Activated CD8-positive, alpha-beta memory T cell treated with anti-CD3 and anti-CD28 coated beads, Interleukin-2, amount 10 ng/mL, durations not matched to agents 7 days and 5 days (primary cell): ENCODE data around the gene DYNC1LI1. TPM values are rescaled to one million over a fixed set of nuclear protein-coding genes. Genes with fewer than 3 reads are reported as not detected.
A peak's percentile ranks its signal among the peaks of the same experiment; 100 is the strongest.
"Not testable (repeated sequence)": the region's sequence is repeated elsewhere in the genome, so short reads cannot be mapped to it uniquely, and the experiment has no call there.

ENCODE experiments used
- ATAC-seq: fragments of 150-1000 bp; cut with Tn5 transposase; one replicate; pipeline ENCODE4 v1.10.0; 2021; ENCODE audit warnings: moderate library complexity
- CTCF ChIA-PET: fragments of 350-600 bp; sonication (Branson Sonifier 250); formaldehyde crosslinking; loops from one replicate; lab custom pipeline; 2021; ENCODE audit warnings: antibody characterized with exemption; lab: Charles Lee
- DNase-seq: peaks from one replicate; pipeline ENCODE4 v3.0.0-alpha.2; 2020
- H3K27ac Mint-ChIP-seq: one replicate; pipeline ENCODE4 v1.8.0; 2021; ENCODE audit warnings: mild to moderate bottlenecking, mixed read lengths
- H3K27me3 Mint-ChIP-seq: one replicate; pipeline ENCODE4 v1.8.0; 2021; ENCODE audit warnings: mixed read lengths
- H3K36me3 Mint-ChIP-seq: one replicate; pipeline ENCODE4 v1.8.0; 2021; ENCODE audit warnings: mild to moderate bottlenecking, mixed read lengths
- H3K4me1 Mint-ChIP-seq: one replicate; pipeline ENCODE4 v1.8.0; 2021; ENCODE audit warnings: mixed read lengths
- H3K4me3 Mint-ChIP-seq: one replicate; pipeline ENCODE4 v1.8.0; 2021; ENCODE audit warnings: mild to moderate bottlenecking, moderate library complexity, mixed read lengths
- H3K9me3 Mint-ChIP-seq: one replicate; pipeline ENCODE4 v1.8.0; 2022; ENCODE audit warnings: low read depth, mixed read lengths
- total RNA-seq, 2 experiments: library from RNA; stranded (reverse); gene quantifications; one replicate each; pipeline ENCODE4 v1.2.3, GENCODE V29; 2021

Gene DYNC1LI1
- total RNA-seq, 2 experiments from 2014 or later = 31.1 to 32.7 TPM

DNA sequence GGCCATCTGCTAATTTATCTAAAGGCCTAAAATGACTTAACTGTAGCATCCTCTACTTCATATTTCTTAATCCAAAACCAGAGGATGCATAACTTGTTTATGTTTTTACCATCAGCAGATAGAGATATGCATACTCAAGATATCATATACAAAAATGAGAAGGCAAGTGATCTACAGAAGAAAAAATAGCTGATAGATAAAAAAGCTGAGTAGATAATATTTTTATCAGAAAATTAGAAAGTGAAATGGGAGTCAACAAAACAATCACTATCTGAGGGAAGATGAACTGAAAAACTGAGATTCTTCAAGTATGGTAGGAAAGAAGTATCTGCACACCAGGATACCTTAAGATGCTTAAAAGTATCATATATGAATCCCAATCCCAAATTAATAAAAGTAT, 25.4 kb downstream of the DYNC1LI1 start:
- no peak for ATAC-seq
- no peaks in the 10 kb centered on the region for H3K9me3 Mint-ChIP-seq
- CTCF ChIA-PET = no interaction called here

DNA sequence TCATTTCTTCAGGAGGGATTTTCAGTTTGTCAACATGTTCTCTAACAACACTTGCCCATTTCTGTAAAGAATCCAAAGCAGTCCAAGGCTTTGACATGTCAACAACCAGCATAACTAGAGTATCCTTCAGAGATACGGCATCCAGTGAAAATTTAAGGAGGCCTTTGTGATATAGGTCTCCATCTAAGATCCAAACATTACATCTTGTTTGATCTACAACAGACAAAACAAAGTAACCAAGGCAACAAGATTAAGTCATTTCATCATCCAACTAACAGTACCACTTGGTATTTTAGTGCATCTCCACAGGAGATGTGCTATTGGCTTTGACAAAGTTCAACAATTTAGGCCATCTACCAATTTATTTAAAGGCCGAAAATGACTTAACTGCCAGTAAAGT, 25.8 kb downstream of the DYNC1LI1 start:
- CTCF ChIA-PET = no interaction called here
- Mint-ChIP-seq H3K27ac (no peak overlapping the region), H3K36me3 (peaks cover 17% of the 10 kb centered on the region), H3K4me1 (peaks cover 9% of the 10 kb centered on the region), H3K9me3 (no peaks in the 10 kb centered on the region), H3K4me3 (no peak overlapping the region), H3K27me3 (no peaks in the 10 kb centered on the region)
- ATAC-seq = no peak
- DNase-seq = no peak

More for the DNA sequence above, 25.4 kb downstream of the DYNC1LI1 start:
- Mint-ChIP-seq H3K27ac (no peak overlapping the region), H3K4me1 (peaks cover 9% of the 10 kb centered on the region), H3K27me3 (no peaks in the 10 kb centered on the region), H3K4me3 (no peak overlapping the region), H3K36me3 (peaks cover 17% of the 10 kb centered on the region)
- no peak for DNase-seq

DNA sequence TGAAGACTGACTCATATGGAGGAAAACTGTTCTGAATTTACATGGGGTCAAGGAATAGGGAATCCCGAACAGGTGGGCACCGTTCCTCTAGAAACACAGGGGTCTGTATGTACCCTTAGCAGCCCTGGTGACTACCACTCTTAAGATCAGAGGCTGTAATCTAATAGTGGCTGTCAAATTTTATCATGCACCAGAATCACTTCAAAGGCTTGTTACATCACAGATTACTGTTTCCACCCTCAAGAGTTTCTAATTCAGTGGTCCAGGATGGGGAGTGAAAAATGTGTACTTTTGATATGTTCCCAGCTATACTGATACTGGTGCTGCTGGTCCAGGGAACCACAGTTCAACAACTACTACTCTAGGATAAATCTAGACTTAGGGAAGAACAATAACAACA, 27.9 kb downstream of the DYNC1LI1 start:
- CTCF ChIA-PET = no interaction called here
- no peak for DNase-seq
- ATAC-seq = no peak
- Mint-ChIP-seq H3K4me1 (peaks cover 9% of the 10 kb centered on the region), H3K27me3 (no peaks in the 10 kb centered on the region), H3K36me3 (peaks cover 22% of the 10 kb centered on the region), H3K27ac (no peak overlapping the region), H3K4me3 (no peak overlapping the region), H3K9me3 (no peaks in the 10 kb centered on the region)

DNA sequence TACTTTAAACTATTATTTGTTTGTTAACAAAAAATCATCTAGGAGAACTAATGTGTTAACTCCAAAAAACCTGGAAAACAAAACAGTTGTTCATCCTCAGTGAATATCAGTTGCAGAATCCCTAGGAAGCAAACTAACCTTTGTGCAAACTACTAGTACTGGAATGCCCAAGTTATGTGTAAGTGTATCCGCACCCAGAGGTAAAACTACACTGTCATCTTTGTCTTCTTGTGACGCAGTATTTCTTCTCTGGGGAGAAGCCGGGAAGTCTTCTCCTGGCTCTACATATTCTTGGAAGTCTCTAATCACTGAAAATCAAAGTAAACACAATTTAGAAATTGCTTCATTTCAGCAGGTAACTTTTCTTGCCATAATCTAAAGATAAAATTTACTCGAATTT, 29.8 kb downstream of the DYNC1LI1 start:
- Mint-ChIP-seq H3K9me3 (no peaks in the 10 kb centered on the region), H3K27me3 (no peaks in the 10 kb centered on the region), H3K4me1 (peaks cover 7% of the 10 kb centered on the region), H3K4me3 (no peak overlapping the region), H3K36me3 (peaks cover 22% of the 10 kb centered on the region), H3K27ac (no peak overlapping the region)
- no peak for DNase-seq
- CTCF ChIA-PET = no interaction called here
- ATAC-seq = no peak

DNA sequence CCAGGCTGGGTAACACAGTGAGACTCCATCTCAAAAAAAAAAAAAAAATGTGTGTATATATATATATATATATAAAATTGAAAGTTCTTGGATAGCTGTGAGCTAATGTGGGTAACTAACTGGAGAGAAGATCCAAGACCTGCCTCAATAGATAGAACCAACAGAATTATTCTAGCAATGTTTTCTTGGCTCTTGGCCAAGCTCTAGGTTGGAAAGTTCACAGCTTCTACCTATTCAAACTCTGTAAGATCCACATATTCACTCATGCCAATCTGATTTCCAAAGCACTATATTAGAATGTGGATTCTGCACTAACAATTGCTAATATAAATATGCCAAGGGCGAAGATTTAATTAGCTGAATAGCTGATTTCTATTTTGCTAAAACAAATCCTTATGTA, 38.2 kb downstream of the DYNC1LI1 start:
- H3K4me1 Mint-ChIP-seq = peaks cover 12% of the 10 kb centered on the region
- CTCF ChIA-PET = interaction anchor here (1.4 kb wide), 1 partner anchor 208 kb away, joined by 3 read pairs; no protein-coding TSS in a partner anchor

DNA sequence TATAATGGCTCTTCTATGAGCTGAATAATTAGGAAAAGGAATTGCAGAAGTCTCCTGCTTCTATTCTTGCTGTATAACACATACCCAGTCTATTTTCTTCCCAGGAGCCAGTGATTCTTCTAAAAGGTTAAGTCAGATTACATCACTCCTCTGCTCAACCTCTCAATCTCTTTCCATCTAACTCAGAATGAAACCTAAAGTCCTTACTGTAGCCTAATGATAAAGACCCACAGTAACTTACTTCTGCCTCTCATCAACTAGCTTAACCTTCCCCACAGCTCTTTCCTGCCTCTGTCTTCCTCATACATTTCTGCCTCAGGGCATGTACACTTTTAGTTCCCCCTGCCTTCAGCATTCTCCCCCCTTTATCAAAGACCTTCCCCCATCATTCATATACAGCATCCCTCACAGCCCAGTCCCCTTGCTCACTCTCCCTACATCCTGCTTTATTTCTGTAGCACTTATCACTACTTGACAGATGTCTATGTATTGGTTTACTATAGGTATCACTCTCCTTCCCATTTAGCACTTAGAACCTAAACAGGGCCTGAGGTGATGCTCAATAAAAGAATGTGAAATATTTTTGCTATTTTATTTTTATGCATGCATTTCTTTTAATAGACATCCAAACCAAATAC, 39.5 kb downstream of the DYNC1LI1 start:
- Mint-ChIP-seq H3K4me1 (peaks cover 12% of the 10 kb centered on the region), H3K27me3 (no peaks in the 10 kb centered on the region), H3K4me3 (no peak overlapping the region), H3K27ac (peak overlapping the region; percentile 73), H3K36me3 (peaks cover 34% of the 10 kb centered on the region), H3K9me3 (no peaks in the 10 kb centered on the region)
- CTCF ChIA-PET = interaction anchor here (1.0 to 1.2 kb wide), 3 partner anchors 8 to 31 kb away, joined by 3 to 5 read pairs (median 3); no protein-coding TSS in a partner anchor
- DNase-seq (no peak), ATAC-seq (peak; percentile 67)

More for the DNA sequence above, 38.2 kb downstream of the DYNC1LI1 start:
- no peak overlapping the region for H3K4me3 Mint-ChIP-seq
- no peaks in the 10 kb centered on the region for H3K9me3 Mint-ChIP-seq
- H3K27me3 Mint-ChIP-seq = no peaks in the 10 kb centered on the region
- H3K27ac Mint-ChIP-seq = no peak overlapping the region
- H3K36me3 Mint-ChIP-seq = peaks cover 30% of the 10 kb centered on the region
- no peak for DNase-seq
- no peak for ATAC-seq

DNA sequence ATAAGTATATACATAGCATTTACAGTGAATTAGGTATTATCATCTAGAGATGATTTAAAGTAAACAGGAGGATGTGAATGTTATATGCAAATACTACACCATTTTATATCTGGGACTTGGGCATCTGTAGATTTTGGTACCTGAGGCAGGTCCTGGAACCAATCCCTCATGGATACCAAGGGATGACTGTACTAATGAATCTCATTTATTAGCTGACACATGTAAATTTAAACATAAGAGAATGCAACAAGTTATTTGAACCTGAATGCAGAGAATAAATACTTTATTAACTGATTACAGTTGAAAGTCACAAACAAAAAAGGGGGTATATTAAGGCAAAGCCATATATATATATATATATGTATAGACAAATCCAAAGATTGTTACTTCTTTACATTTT, 44.9 kb downstream of the DYNC1LI1 start:
- Mint-ChIP-seq H3K4me3 (no peak overlapping the region), H3K9me3 (no peaks in the 10 kb centered on the region), H3K4me1 (peaks cover 3% of the 10 kb centered on the region), H3K27me3 (no peaks in the 10 kb centered on the region), H3K36me3 (peaks cover 42% of the 10 kb centered on the region), H3K27ac (no peak overlapping the region)
- DNase-seq (no peak), ATAC-seq (no peak)
- CTCF ChIA-PET = no interaction called here

DNA sequence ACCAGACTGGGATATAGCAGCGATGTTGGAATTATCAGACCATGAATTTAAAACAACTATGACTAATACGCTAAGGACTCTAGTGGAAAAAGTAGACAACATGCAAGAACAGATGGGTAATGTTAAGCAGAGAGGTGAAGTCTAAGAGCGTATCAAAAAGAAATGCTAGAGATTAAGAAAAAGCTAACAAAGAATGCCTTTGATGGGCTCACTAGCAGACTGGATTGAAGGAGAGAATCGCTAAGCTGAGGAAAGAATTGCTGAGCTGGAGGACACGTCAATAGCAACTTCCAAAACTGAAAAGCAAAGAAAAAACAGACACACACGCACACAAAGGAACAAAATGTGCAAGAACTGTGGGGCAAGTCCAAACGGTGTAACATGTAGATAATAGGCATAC, 48.0 kb downstream of the DYNC1LI1 start:
- no peaks in the 10 kb centered on the region for H3K9me3 Mint-ChIP-seq
- no peak overlapping the region for H3K27ac Mint-ChIP-seq
- H3K4me3 Mint-ChIP-seq = no peak overlapping the region
- H3K36me3 Mint-ChIP-seq = peaks cover 32% of the 10 kb centered on the region
- CTCF ChIA-PET = no interaction called here
- no peaks in the 10 kb centered on the region for H3K4me1 Mint-ChIP-seq
- no peaks in the 10 kb centered on the region for H3K27me3 Mint-ChIP-seq
- no peak for DNase-seq
- no peak for ATAC-seq

DNA sequence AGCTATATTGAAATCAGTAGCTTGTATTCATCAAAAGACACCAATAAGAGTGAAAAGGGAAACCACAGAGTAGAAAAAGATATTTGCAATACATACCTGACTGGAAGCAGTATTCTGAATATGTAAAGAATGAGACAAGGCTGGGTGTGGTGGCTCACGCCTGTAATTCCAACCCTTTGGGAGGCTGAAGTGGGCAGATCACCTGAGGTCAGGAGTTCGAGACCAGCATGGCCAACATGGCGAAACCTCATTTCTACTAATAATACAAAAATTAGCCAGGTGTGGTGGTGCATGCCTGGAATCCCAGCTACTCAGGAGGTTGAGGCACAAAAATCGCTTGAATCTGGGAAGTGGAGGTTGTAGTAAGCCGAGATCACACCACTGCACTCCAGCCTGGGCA, 51.7 kb downstream of the DYNC1LI1 start:
- ATAC-seq, H3K27me3 Mint-ChIP-seq, H3K4me3 Mint-ChIP-seq, DNase-seq, H3K4me1 Mint-ChIP-seq, H3K9me3 Mint-ChIP-seq, H3K27ac Mint-ChIP-seq: not testable (repeated sequence)
- CTCF ChIA-PET = interaction anchor here (1.4 kb wide), 1 partner anchor 9 kb away, joined by 4 read pairs; no protein-coding TSS in a partner anchor
- peaks cover 17% of the 10 kb centered on the region for H3K36me3 Mint-ChIP-seq

DNA sequence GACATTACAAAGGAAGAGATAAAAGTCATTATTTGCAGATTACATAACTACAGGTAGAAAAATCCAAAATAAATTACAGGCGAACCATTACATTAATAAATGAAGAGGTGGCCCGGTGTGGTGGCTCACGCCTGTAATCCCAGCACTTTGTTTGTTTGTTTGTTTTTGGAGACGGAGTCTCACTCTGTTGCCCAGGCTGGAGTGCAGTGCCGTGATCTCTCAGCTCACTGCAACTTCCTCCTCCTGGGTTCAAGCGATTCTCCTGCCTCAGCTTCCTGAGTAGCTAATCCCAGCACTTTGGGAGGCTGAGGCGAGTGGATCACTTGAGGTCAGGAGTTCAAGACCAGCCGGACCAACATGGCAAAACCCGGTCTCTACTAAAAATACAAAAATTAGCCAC, 53.9 kb downstream of the DYNC1LI1 start:
- H3K27ac Mint-ChIP-seq = not testable (repeated sequence)

DNA sequence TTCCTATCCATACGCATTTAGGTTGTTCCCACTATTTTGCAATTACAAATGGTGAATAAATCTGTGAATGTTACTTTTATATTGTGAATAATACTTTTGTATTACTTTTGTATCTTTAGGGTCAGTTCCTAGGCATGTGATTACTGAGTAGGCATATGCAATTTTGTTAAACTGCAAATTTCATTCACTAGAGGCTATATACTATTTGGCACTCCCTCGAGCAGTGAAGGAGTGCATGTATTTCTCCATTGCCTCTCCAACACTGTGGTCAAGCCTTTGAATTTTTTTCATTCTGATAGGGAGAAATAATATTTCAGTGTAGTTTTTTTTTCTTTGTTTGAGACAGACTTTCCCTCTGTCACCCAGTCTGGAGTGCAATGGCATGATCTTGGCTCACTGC, 59.7 kb downstream of the DYNC1LI1 start:
- no peak for DNase-seq
- Mint-ChIP-seq H3K4me3 (no peak overlapping the region), H3K9me3 (no peaks in the 10 kb centered on the region), H3K4me1 (peaks cover under 1% of the 10 kb centered on the region), H3K27me3 (no peaks in the 10 kb centered on the region), H3K27ac (no peak overlapping the region), H3K36me3 (peaks cover 1% of the 10 kb centered on the region)
- no peak for ATAC-seq
- CTCF ChIA-PET = interaction anchor here (0.9 to 2.2 kb wide), 5 partner anchors 19 to 174 kb away, joined by 3 to 7 read pairs (median 3); partner anchors contain the start of gene CNOT10

More for the DNA sequence above, 53.9 kb downstream of the DYNC1LI1 start:
- CTCF ChIA-PET = interaction anchor here (0.9 kb wide), 1 partner anchor 48 kb away, joined by 4 read pairs; no protein-coding TSS in a partner anchor
- H3K27me3 Mint-ChIP-seq, H3K4me1 Mint-ChIP-seq, H3K9me3 Mint-ChIP-seq, DNase-seq, H3K4me3 Mint-ChIP-seq, ATAC-seq: not testable (repeated sequence)
- peaks cover 11% of the 10 kb centered on the region for H3K36me3 Mint-ChIP-seq

DNA sequence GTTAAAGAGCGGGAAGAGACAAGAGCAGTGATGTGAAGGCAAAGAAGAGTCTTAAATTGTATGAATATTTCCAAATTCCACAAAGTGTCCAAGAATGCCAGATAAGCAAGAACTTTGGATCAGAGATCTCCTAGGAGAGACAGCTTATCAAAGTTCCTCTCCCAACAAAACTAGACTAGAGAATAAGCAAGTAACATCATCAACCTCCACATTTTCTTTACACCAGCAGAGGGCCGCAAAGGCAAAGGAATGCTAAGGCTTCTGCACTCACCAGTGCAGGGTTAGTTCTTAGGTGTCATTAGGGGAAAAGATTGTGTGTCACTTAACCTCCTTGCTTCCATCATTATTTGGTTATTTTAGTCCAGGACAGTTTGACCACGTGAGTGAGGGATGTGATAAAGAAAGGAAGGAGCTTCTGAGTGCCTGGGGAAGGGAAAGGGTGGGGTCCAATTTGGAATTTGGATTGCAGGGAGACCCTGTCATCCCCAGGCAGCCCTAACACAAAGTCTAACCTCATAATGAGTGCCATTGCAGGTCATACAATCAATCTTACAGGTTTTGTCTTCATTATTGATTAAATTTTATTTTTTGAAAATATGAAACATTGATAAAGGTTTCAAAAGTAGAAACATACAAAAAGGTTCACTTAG, 60.5 kb downstream of the DYNC1LI1 start:
- peaks cover 3% of the 10 kb centered on the region for H3K4me1 Mint-ChIP-seq
- peak; percentile 93 for ATAC-seq
- CTCF ChIA-PET = interaction anchor here (0.9 to 2.2 kb wide), 16 partner anchors 8 to 225 kb away, joined by 3 to 7 read pairs (median 4); partner anchors contain the start of gene CNOT10

DNA sequence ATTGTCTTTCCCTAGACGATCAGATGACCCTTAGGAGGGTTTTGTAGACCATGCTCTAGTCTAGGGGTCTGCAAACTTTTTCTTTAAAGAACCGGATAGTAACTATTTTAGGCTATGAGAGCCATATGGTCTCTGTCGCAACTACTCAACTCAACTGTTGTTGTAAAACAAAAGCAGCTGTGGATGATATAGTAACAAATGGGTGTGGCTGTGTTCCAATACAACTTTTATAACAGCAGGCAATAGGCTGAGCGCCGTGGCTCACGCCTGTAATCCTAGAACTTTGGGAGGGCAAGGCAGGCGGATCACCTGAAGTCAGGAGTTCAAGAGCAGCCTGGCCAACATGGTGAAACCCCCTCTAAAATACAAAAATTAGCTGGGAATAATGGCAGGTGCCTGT, 61.9 kb downstream of the DYNC1LI1 start:
- Mint-ChIP-seq H3K4me3 (no peak overlapping the region), H3K27ac (no peak overlapping the region), H3K27me3 (no peaks in the 10 kb centered on the region), H3K4me1 (peaks cover 6% of the 10 kb centered on the region), H3K9me3 (no peaks in the 10 kb centered on the region), H3K36me3 (no peaks in the 10 kb centered on the region)
- CTCF ChIA-PET = interaction anchor here (0.8 to 2.2 kb wide), 4 partner anchors 61 to 176 kb away, joined by 3 to 7 read pairs (median 3); partner anchors contain the start of gene CNOT10
- ATAC-seq (no peak), DNase-seq (no peak)

More for the DNA sequence above, 60.5 kb downstream of the DYNC1LI1 start:
- DNase-seq = peak; percentile 79
- Mint-ChIP-seq H3K27ac (no peak overlapping the region), H3K27me3 (no peaks in the 10 kb centered on the region), H3K36me3 (peaks cover 1% of the 10 kb centered on the region), H3K9me3 (no peaks in the 10 kb centered on the region), H3K4me3 (no peak overlapping the region)
